PC-9 (cell line): ENCODE results near the gene GPR108.
"Not testable (repeated sequence)": the region's sequence is repeated elsewhere in the genome, so short reads cannot be mapped to it uniquely, and the experiment has no call there.

Experiments used
- CTCF ChIP-seq: fragments of 200-600 bp; sonication (generic); conservative IDR thresholded peaks from 2 replicates; pipeline ENCODE4 v1.6.1; 2017; ENCODE audit warnings: mixed run types, antibody characterized with exemption, mild to moderate bottlenecking, moderate library complexity
- EZH2 ChIP-seq: fragments of 200-600 bp; sonication (generic); IDR thresholded peaks from 2 replicates; pipeline ENCODE4 v1.8.0; 2017; ENCODE audit warnings: antibody characterized with exemption, low read depth

DNA sequence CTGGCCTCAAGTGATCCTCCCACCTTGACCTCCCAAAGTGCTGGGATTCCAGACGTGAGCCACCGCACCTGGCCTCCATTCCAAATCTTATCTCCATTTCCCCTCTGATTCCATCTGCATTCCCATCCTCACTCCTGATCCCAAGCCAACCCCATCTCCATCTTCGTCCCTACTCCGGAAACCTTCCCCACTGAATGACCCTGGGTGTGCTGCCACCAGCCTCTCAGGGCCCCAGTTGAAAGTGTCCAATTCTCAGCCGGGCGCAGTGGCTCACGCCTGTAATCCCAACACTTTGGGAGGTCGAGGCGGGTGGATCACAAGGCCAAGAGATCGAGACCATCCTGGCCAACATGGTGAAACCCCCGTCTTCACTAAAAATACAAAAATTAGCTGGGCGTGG, 28.5 kb downstream of the GPR108 start:
- not testable (repeated sequence) for TF ChIP-seq CTCF, EZH2
